DOHH2 (cell line): ENCODE results near the gene CTSF.

Source experiments
- H3F3A ChIP-seq: fragments of 200-600 bp; sonication (generic), shearing (Covaris generic); 2 replicates; pipeline ENCODE4 v1.6.0; 2016; ENCODE audit warnings: antibody characterized with exemption, mild to moderate bottlenecking; ENCODE audit not compliant: control insufficient read depth, insufficient read depth
- H3K27ac ChIP-seq: fragments of 200-600 bp; sonication (generic); 2 replicates; pipeline ENCODE4 v1.5.1; 2014; ENCODE audit warnings: low read depth, mild to moderate bottlenecking, low read length, moderate library complexity
- H3K27me3 ChIP-seq: fragments of 200-600 bp; sonication (generic); 2 replicates; pipeline ENCODE4 v1.6.1; 2014; ENCODE audit warnings: mild to moderate bottlenecking, low read length, mixed read lengths; ENCODE audit not compliant: control insufficient read depth
- H3K36me3 ChIP-seq: fragments of 200-600 bp; sonication (generic); 2 replicates; pipeline ENCODE4 v1.6.1; 2014; ENCODE audit warnings: mild to moderate bottlenecking, low read length, moderate library complexity, mixed read lengths; ENCODE audit not compliant: control insufficient read depth
- H3K4me1 ChIP-seq: fragments of 200-600 bp; sonication (generic); 2 replicates; pipeline ENCODE4 v1.6.1; 2014; ENCODE audit warnings: mild to moderate bottlenecking, low read length, mixed read lengths; ENCODE audit not compliant: control insufficient read depth
- H3K4me2 ChIP-seq: fragments of 200-600 bp; sonication (generic); 2 replicates; pipeline ENCODE4 v1.6.0; 2014; ENCODE audit warnings: mild to moderate bottlenecking, low read length, moderate library complexity
- H3K4me3 ChIP-seq: fragments of 200-600 bp; sonication (generic); 2 replicates; pipeline ENCODE4 v1.5.1; 2014; ENCODE audit warnings: mild to moderate bottlenecking, low read length, mixed read lengths
- H3K79me2 ChIP-seq: fragments of 200-600 bp; sonication (generic); 2 replicates; pipeline ENCODE4 v1.6.1; 2014; ENCODE audit warnings: mild to moderate bottlenecking, low read length, mixed read lengths; ENCODE audit not compliant: control insufficient read depth
- H3K9me2 ChIP-seq: fragments of 200-600 bp; sonication (generic); replicated peaks from 2 replicates; pipeline ENCODE4 v1.6.1; 2014; ENCODE audit warnings: mild to moderate bottlenecking, low read length, mixed read lengths; ENCODE audit not compliant: control insufficient read depth
- H3K9me3 ChIP-seq: fragments of 200-600 bp; sonication (generic); 2 replicates; pipeline ENCODE4 v1.6.1; 2014; ENCODE audit warnings: antibody characterized with exemption, low read length, mixed read lengths; ENCODE audit not compliant: control insufficient read depth, insufficient read depth
- H4K20me1 ChIP-seq: fragments of 200-600 bp; sonication (generic); 2 replicates; pipeline ENCODE4 v1.6.0; 2014; ENCODE audit warnings: low read depth, mild to moderate bottlenecking, antibody characterized with exemption, low read length, moderate library complexity; ENCODE audit not compliant: control insufficient read depth, insufficient read depth
- CTCF ChIP-seq: fragments of 200-600 bp; sonication (generic); IDR thresholded peaks from one replicate; pipeline ENCODE4 v1.5.1; 2014; ENCODE audit warnings: antibody characterized with exemption, mild to moderate bottlenecking, low read depth, low read length; ENCODE audit not compliant: poor library complexity, severe bottlenecking
- EZH2phosphoT487 ChIP-seq: fragments of 200-600 bp; sonication (generic); IDR thresholded peaks from 2 replicates; pipeline ENCODE4 v1.6.1; 2017; ENCODE audit warnings: borderline replicate concordance, mild to moderate bottlenecking, antibody characterized with exemption, low read length, moderate library complexity, mixed read lengths

Gene CTSF

GRCh38 chr11:66570079-66570849 lies 1.9 kb upstream of the CTSF start:
- peaks cover 28% of the 10 kb centered on the region for H3K27me3 ChIP-seq
- H3K4me2 ChIP-seq: no peak overlapping the region
- no peak overlapping the region for H3K4me3 ChIP-seq
- no peaks in the 10 kb centered on the region for H3K79me2 ChIP-seq
- H3F3A ChIP-seq: no peaks in the 10 kb centered on the region
- no peaks in the 10 kb centered on the region for H3K9me2 ChIP-seq
- TF ChIP-seq CTCF (no peak), EZH2phosphoT487 (no peak)
- no peaks in the 10 kb centered on the region for H3K36me3 ChIP-seq
- no peaks in the 10 kb centered on the region for H4K20me1 ChIP-seq
- no peak overlapping the region for H3K27ac ChIP-seq
- H3K9me3 ChIP-seq: no peaks in the 10 kb centered on the region
- H3K4me1 ChIP-seq: peaks cover 11% of the 10 kb centered on the region

DNA sequence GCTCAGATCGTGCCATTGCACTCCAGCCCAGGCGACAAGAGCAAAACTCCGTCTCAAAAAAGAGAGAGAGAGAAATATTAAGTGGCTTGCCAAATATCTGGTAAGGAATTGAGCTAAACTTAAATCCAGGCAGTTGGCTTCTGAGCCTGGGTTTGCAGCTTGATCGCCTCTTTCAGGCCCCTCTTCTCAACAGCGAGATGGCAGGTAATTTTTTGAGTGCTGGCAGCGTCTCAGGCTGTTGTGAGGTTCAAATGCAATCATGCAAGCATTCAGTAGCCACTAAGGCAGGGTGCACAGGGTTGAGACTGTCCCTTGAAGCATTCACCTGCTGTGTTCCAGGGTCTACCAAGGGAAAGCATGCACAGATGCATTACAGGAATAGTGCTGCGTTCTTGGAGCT lies 670 bp upstream of the CTSF start:
- Histone ChIP-seq H3K4me2 (no peak overlapping the region), H3F3A (no peaks in the 10 kb centered on the region), H3K9me3 (no peaks in the 10 kb centered on the region), H3K36me3 (no peaks in the 10 kb centered on the region), H3K4me3 (no peak overlapping the region), H4K20me1 (no peaks in the 10 kb centered on the region), H3K27ac (no peak overlapping the region), H3K9me2 (no peaks in the 10 kb centered on the region), H3K4me1 (peaks cover 11% of the 10 kb centered on the region), H3K79me2 (no peaks in the 10 kb centered on the region), H3K27me3 (peaks cover 34% of the 10 kb centered on the region)
- TF ChIP-seq EZH2phosphoT487: no peak
- no peak for TF ChIP-seq CTCF

DNA sequence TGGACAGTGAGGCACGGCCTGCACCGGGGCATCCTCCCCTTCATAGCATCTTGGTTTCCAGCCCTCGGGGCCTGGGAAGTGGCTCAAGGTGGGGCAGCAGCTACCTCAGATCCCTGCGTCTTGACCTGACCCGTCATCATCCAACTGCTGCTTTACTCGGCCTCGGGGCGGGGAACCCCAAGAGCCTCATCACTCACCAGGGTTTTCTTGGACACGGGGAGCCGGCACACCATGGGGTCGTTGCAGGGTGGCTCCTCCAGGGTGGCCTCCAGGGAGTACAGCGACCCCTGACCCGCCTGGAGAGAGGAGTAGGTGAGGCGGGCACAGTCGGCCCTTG lies 651 bp downstream of the CTSF start:
- H3K27me3 ChIP-seq: peaks cover 34% of the 10 kb centered on the region
- peak overlapping the region; percentile 69 for H3K4me3 ChIP-seq
- no peak overlapping the region for H3K27ac ChIP-seq
- peak overlapping the region; percentile 76 for H3K4me2 ChIP-seq
- H3K79me2 ChIP-seq: no peaks in the 10 kb centered on the region
- no peaks in the 10 kb centered on the region for H3K36me3 ChIP-seq
- H3K9me3 ChIP-seq: no peaks in the 10 kb centered on the region
- no peaks in the 10 kb centered on the region for H3F3A ChIP-seq
- no peaks in the 10 kb centered on the region for H3K9me2 ChIP-seq
- peaks cover 11% of the 10 kb centered on the region for H3K4me1 ChIP-seq
- H4K20me1 ChIP-seq: no peaks in the 10 kb centered on the region
- no peak for TF ChIP-seq CTCF
- no peak for TF ChIP-seq EZH2phosphoT487
